ENCODE results near the gene CDH4. TPM values are rescaled to one million over a fixed set of nuclear protein-coding genes. Genes with fewer than 3 reads are reported as not detected.

CDH4 gene
- total and polyA plus RNA-seq, 7 donors: under 0.01 to 0.06 TPM; not detected in 5

GRCh38 chr20:61640131-61640870 lies 388.2 kb downstream of the CDH4 start:
- no peak for DNase-seq
- 76 to 80% methylated on average over 23 of the region's 23 CpGs for WGBS, 2 donors
- Histone ChIP-seq H3K27me3 (peaks cover 0 to 65% (median 7%) of the 10 kb centered on the region in 3 donors), H3K4me3 (no peak overlapping the region), H3K9me3 (peaks cover 0 to 2% (median 0%) of the 10 kb centered on the region in 4 donors), H3K4me1 (no peaks in the 10 kb centered on the region), H3K27ac (no peak overlapping the region), H3K36me3 (no peaks in the 10 kb centered on the region)
- TF ChIP-seq POLR2A (IDR thresholded peaks at IDR 0.05) (no peak), POLR2AphosphoS5 (IDR thresholded peaks at IDR 0.05) (no peak), CTCF (IDR thresholded peaks at IDR 0.05) (no peak), EP300 (IDR thresholded peaks at IDR 0.05) (no peak)
- intact Hi-C loops (cut with DNase I): no loop called here

- H3K36me3 ChIP-seq: no peaks in the 10 kb centered on the region
- peaks cover 0 to 2% (median 0%) of the 10 kb centered on the region in 4 donors for H3K9me3 ChIP-seq
- no peaks in the 10 kb centered on the region for H3K4me1 ChIP-seq
- TF ChIP-seq CTCF (IDR thresholded peaks at IDR 0.05) (no peak), EP300 (IDR thresholded peaks at IDR 0.05) (no peak), POLR2AphosphoS5 (IDR thresholded peaks at IDR 0.05) (no peak), POLR2A (IDR thresholded peaks at IDR 0.05) (no peak)
- H3K27ac ChIP-seq: no peak overlapping the region
- H3K27me3 ChIP-seq: peaks cover 0 to 63% (median 7%) of the 10 kb centered on the region in 3 donors
- 70 to 78% methylated on average over 11 of the region's 11 CpGs for WGBS, 2 donors
- no peak overlapping the region for H3K4me3 ChIP-seq
- no peak for DNase-seq
- intact Hi-C loops (cut with DNase I): no loop called here
Measured at GRCh38 chr20:61640871-61641245, 388.8 kb downstream of the CDH4 start.

GRCh38 chr20:61643656-61644377 lies 391.8 kb downstream of the CDH4 start:
- no peak overlapping the region for H3K27ac ChIP-seq
- no peaks in the 10 kb centered on the region for H3K4me1 ChIP-seq
- H3K4me3 ChIP-seq: no peak overlapping the region
- no peaks in the 10 kb centered on the region for H3K36me3 ChIP-seq
- peaks cover 0 to 2% (median 0%) of the 10 kb centered on the region in 4 donors for H3K9me3 ChIP-seq
- TF ChIP-seq EP300 (IDR thresholded peaks at IDR 0.05): no peak
- TF ChIP-seq POLR2AphosphoS5 (IDR thresholded peaks at IDR 0.05): no peak
- intact Hi-C loops (cut with DNase I): no loop called here
- 77 to 87% methylated on average over 12 of the region's 12 CpGs for WGBS, 2 donors
- peaks cover 0 to 42% (median 7%) of the 10 kb centered on the region in 3 donors for H3K27me3 ChIP-seq
- no peak for DNase-seq

GRCh38 chr20:61644378-61645076 lies 392.5 kb downstream of the CDH4 start:
- Histone ChIP-seq H3K27ac (no peak overlapping the region), H3K4me3 (no peak overlapping the region), H3K4me1 (no peaks in the 10 kb centered on the region), H3K9me3 (peaks cover 0 to 2% (median 0%) of the 10 kb centered on the region in 4 donors), H3K27me3 (peaks cover 0 to 40% (median 7%) of the 10 kb centered on the region in 3 donors), H3K36me3 (no peaks in the 10 kb centered on the region)
- no peak for DNase-seq
- intact Hi-C loops (cut with DNase I): no loop called here
- no peak for TF ChIP-seq POLR2AphosphoS5 (IDR thresholded peaks at IDR 0.05)
- no peak for TF ChIP-seq POLR2A (IDR thresholded peaks at IDR 0.05)
- no peak for TF ChIP-seq EP300 (IDR thresholded peaks at IDR 0.05)
- TF ChIP-seq CTCF (IDR thresholded peaks at IDR 0.05): no peak
- 71 to 73% methylated on average over 25 of the region's 25 CpGs for WGBS, 2 donors

- intact Hi-C loops (cut with DNase I): no loop called here
- Histone ChIP-seq H3K36me3 (no peaks in the 10 kb centered on the region), H3K9me3 (peaks cover 0 to 2% (median 0%) of the 10 kb centered on the region in 4 donors), H3K4me3 (no peak overlapping the region), H3K4me1 (no peaks in the 10 kb centered on the region), H3K27ac (no peak overlapping the region), H3K27me3 (peaks cover 0 to 30% (median 7%) of the 10 kb centered on the region in 3 donors)
- WGBS, 2 donors: 81 to 93% methylated on average over 1 of the region's 1 CpG
- TF ChIP-seq POLR2AphosphoS5 (IDR thresholded peaks at IDR 0.05) (no peak), CTCF (IDR thresholded peaks at IDR 0.05) (no peak), POLR2A (IDR thresholded peaks at IDR 0.05) (no peak), EP300 (IDR thresholded peaks at IDR 0.05) (no peak)
- DNase-seq: no peak
Measured at GRCh38 chr20:61645732-61646131, 393.7 kb downstream of the CDH4 start.

Data from sigmoid colon (tissue), 7 donors.